Activated effector memory CD4-positive, alpha-beta T cell treated with anti-CD3 and anti-CD28 coated beads, Interleukin-2, amount 50 U/mL, for 16 hours (primary cell): ENCODE results near the gene GPR42.
"Not testable (repeated sequence)": the region's sequence is repeated elsewhere in the genome, so short reads cannot be mapped to it uniquely, and the experiment has no call there.

Experiments used
- DNase-seq: peaks from one replicate; pipeline ENCODE4 v3.0.0-alpha.2; 2020

GPR42 gene

DNA sequence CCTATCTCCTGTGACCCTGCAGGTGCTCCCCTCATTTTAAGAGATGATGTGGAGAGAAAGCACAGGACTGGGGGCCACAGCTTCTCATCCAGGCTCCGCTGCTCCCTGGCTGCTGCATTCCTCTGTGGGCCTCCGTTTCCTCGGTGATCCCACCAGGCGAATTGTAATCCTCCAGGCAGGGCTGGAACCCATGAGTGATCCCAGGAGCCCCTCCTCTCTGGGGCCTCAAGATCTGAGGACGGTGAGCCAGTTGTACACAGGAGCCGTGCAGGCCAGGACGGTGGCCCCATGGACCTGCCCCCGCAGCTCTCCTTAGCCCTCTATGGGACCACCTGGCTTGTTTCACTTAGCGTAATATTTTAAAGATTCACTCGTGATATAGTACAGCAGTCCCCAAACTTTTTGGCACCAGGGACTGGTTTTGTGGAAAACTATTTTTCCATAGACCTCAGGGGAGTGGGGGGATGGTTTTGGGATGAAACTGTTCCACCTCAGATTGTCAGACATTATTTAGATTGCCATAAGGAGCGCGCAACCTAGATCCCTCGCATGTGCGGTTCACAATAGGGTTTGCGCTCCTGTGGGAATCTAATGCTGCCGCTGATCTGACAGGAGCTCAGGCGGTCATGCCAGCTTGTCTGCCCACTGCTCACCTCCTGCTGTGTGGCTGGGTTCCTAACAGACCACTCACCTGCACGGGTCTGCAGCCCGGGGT lies 7.0 kb upstream of the GPR42 start:
- no peak for DNase-seq

DNA sequence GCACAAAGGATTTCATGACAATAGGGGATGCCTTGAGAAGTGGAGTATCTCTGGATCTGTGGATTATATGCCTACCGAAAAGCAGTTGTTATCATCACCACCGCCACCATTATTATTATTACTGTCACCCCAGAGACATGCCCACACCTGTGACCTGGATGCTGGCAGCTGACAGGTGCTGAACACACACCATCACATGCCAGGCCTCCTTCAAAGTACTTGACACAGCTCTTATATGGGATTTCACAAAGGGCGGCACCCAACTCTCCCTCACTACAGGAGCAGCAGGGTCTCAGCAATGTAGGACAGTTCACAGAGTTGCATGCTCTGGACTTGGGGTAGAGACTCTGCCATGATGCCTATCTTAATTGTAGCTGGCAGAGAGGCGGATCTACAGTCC lies 5.6 kb upstream of the GPR42 start:
- DNase-seq: no peak

DNA sequence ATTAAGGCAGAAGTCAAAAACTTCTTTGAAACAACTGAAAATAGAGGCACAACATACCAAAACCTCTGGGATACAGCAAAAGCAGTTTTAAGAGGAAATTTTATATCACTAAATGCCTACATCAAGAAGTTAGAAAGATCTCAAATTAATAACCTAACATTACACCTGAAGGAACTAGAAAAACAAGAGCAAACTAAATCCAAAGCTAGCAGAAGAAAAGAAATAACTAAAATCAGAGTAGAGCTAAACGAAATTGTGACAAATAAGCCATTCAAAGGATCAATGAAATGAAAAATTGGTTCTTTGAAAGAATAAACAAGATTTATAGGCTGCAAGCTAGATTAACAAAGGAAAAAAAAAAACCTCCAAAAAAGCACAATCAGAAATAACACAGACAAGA lies 2.5 kb upstream of the GPR42 start:
- no peak for DNase-seq

DNA sequence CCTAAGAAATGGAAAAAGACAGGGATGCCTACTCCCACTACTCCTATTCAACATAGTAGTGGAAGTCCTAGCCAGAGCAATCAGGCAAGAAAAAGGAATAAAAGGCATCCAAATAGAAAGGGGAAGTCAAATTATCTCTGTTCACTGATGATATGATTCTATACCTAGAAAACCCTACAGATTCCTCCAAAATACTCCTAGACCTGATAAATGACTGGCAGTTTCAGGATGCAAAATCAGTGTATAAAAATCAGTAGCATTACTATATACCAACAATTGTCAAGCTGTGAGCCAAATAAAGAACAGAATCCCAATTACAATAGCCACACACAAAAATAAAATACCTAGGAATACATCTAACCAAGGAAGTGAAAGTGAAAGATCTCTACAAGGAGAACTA lies 1.3 kb upstream of the GPR42 start:
- no peak for DNase-seq

DNA sequence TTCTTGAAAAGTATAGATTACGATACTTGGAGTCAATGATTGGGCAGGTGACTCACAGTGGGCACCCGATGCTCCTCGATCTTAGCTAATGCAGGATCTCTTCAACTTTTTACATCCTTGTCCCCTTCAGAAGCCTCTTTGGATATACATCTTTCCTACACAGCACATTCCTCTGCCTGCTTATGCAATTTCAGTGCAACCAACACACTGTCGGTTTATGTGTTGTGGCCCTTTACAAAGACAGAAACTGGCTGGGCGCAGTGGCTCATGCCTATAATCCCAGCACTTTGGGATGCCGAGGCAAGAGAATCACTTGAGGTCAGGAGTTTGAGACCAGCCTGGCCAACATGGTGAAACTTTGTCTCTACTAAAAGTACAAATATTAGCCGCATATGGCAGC lies 2.6 kb downstream of the GPR42 start:
- DNase-seq: no peak

DNA sequence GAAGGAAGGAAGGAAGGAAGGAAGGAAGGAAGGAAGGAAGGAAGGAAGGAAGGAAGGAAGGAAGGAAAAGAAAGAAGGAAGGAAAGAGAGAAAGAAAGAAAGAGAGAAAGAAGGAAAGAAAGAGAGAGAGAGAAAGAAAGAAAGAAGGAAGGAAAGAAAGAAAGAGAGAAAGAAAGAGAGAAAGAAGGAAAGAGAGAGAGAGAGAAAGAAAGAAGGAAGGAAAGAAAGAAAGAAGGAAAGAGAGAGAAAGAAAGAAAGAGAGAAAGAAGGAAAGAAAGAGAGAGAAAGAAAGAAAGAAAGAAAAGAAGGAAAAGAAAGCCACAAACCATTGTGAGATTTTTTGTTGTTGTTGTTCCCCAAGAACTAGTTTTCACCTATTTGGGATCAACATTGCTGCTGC lies 3.2 kb downstream of the GPR42 start:
- not testable (repeated sequence) for DNase-seq

DNA sequence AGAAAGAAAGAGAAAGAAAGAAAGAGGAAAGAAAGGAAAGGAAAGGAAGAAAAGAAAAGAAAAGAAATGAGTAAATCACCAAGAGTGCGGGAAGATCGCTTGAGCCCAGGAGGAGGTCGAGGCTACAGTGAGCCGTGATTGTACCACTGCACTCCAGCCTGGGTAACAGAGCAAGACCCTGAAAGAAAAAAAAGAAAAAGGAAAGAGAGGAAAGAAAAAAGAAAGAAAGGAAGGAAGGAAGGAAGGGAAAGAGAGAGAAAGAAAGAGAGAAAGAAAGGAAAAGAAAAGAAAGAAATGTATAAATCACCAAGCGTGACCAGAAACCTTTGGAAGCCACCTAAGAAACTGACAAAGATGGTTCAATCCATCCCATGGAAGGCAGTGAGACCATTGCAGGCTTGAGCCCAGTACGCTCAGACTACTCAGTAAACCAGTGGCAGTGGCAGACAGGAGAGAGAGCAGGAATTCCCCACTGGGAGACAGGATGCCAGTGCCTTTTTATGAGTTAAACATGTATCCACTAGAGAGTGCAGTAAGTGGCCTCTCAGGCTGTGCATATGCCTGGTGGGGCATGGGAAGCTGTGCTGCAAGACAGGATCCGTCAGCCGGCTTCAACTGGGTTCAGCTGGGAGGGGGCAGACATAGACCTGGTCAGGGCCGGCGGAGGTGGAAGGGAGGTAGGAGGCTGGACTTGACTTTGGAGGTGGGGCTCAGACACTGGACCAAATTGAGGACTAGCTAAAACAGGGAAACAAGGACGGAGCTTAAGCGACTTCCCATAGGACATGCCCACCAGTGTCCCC lies 4.8 kb downstream of the GPR42 start:
- no peak for DNase-seq

DNA sequence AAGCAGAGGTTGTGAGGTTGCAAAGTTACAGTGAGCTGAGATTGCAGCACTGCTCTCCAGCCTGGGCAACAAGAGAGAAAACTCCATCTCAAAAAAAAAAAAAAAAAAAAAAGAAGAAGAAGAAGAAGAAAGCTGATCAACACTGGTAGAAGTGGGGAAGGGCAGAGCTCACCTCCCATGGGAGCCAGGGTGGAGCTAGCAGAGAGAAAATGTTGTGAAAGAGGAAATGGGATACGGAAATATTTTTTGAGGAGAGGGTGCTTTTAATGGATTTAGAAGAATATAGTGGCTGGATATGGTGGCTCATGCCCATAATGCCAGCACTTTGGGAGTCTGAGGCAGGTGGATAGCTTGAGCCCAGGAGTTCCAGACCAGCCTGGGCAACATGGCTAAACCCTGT lies 6.8 kb downstream of the GPR42 start:
- no peak for DNase-seq

DNA sequence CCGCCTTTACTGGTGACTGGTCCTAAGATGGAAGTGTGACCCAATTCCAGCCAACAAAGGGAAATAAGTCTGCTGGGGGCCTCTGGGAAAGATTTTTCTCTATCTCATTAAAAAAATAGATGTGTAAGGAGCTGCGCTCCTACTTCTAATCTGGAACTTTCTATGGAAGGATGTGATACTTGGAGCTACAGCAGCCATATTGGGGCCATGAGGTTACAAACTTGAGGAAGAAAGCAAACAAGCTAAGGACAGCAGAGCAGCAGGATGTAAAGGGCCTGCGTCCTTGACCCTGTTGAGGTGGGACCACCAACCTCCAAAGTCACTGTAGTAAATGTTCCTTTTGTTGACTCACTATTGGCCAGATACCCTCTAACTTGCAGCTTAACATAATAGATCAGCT lies 7.5 kb downstream of the GPR42 start:
- no peak for DNase-seq

DNA sequence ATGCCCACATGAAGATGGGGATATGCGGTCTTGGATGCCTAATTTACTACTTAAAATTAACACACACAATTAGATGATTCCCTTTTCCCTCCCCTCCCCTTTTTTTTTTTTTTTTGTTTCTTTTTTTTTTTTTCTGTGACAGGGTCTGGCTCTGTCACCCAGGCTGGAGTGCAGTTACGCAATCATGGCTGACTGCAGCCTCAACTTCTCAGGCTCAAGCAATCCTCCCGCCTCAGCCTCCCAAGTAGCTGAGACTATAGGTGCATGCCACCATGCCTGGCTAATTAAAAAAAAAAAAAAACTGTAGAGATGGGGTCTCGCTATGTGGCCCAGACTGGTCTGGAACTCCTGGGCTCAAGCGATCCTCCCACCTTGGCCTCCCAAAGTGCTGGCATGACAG lies 8.7 kb downstream of the GPR42 start:
- not testable (repeated sequence) for DNase-seq

DNA sequence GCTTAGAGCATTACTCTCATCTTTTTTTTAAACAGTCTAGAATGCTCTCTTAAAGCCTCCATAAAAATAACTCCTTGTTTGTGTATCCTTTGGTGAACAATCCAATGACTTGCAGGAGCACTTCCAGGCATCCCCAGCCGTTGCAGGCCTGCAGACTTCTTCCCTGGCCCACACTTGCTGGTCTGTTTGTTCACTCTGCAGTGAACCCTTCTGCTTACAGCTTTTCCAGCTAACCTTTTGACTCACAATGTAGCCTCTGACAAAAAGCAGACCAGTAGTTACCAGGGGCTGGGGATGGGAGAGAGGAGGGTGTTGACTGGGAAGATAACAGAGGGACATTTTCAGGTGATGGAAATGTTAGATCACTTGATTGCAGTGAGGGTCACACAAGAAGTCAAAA lies 9.1 kb downstream of the GPR42 start:
- DNase-seq: no peak

DNA sequence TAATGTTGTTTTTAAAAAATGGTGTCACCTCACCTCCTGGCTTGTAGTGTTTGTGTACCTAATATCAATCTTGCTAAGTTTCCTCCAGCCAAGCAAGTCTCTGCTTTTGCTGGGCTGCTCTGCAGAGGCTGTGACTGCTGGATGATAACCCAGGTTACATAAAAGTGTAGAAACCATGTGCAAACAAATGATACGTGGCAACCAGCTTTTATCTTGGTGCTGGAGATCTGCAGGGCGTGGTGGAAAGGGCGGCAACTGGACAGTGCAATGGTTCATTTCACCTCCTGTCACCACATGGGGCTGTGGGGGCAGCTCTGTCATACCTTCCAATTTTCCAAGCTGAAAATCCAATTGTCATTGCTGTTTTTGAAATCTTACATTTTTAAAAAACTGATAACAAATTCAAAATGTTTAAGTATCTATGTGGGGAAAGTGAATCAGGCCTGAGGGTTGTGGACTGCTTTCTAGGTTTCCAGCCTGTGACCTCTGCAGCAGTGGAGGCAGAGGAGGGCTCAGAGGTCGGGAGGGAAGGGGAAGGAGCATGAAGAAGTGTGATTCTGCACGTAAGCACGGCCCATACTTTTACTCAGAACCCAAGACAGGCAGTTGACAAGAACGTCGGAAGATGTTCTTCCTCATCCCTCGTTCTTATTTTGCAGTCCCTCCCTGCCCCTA lies 9.7 kb downstream of the GPR42 start:
- no peak for DNase-seq

DNA sequence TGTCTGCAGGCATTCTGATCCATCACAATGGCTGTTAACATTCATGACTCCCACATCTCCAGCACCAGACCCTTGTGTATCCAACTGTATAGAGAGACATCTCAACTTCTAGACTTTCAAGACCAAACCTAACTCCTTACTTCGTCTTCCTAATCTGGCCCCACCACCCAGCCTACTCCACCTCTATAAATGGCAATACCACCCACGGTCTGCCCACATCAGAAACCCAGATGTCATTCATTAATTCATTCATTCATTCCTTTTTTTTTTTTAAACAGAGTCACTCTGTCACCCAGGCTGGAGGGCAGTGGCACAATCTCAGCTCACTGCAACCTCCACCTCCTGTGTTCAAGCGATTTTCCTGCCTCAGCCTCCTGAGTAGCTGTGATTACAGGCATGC lies 10.4 kb downstream of the GPR42 start:
- no peak for DNase-seq

DNA sequence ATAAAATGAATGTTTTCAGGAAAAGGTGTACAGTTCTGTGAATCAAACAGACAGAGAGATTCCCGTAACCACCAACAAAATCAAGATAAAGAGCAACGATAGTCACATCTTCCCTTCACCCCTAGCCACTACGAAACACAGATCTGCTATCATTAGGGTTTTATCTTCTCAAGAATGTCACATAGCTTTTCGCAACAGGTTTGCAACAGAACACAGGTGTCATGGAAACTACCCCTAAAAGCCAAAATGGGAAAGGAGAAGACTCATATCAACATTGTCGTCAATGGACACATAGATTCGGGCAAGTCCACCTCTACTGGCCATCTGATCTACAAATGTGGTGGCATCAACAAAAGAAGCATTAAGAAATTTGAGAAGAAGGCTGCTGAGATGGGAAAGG lies 11.1 kb downstream of the GPR42 start:
- DNase-seq: no peak

DNA sequence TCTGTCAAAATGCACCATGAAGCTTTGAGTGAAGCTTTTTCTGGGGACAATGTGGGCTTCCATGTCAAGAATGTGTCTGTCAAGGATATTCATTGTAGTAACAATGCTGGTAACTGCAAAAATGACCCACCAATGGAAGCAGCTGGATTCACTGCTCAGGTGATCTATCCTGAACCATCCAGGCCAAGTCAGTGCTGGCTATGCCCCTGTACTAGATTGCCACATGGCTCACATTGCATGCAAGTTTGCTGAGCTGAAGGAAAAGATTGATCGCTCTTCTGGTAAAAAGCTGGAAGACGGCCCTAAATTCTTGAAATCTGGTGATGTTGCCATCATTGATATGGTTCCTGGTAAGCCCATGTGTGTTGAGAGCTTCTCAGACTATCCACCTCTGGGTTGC lies 12.7 kb downstream of the GPR42 start:
- no peak for DNase-seq

DNA sequence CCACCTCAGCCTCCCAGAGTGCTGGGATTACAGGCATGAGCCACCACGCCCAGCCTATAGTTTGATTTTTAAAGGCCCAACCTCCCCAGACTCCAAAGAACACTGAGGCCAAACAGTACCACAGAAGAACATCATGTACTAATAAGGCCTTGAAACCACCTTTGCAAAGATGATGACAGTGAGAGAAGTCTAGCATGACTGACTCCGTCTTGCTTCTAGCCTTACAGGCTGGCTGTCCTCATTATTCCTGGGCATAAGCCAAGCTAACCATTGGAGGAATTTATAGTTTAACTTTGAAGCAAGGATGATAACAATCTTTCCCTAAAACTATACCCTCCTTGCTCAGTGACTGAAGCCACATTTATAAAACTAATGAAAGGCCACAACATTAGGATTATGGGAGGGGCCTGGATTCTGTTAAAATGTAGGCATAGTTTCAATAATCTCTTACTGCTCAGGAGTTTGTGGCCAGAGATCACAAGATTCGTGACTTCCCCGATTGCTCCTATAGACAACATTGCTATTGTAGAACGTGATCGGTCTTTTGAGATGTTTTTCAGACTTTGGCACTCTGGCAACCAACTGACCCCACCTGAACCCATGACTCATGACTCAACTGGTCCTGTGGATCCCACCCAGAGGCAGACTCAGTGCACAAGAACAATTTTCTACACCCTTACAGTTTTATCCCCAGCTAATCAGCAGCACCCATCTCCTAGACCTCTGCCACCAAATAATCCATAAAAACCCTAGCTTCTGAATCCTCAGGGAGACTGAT lies 17.6 kb downstream of the GPR42 start:
- no peak for DNase-seq

DNA sequence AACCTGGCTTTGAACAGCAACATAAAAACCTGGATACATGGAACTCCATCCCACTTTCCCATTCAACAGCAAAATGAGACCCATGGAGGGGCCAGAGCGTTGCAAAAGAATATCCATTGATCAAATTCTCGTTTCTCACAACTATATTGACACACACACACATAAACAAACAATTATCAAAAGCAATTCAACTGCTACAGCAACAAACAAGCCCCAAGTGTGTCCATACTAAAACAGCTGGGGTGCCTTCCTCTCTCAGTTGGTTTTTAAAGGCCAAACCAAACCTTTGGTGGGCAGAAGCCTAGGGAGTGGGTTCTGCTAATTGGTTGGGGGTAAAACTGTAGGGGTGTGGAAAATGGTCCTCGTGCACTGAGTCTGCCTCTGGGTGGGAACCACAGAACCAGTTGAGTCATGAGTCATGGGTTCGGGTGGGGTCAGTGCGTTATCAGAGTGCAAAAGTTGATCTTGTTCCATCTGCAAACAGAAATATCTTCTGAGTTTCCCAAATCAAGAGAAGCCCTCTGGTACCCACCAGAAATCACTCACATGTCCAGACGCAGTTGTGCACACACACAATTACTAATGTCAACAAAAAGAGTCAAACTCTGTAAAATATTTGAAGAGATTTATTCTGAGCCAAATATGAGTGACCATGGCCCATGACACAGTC lies 18.5 kb downstream of the GPR42 start:
- DNase-seq: no peak

DNA sequence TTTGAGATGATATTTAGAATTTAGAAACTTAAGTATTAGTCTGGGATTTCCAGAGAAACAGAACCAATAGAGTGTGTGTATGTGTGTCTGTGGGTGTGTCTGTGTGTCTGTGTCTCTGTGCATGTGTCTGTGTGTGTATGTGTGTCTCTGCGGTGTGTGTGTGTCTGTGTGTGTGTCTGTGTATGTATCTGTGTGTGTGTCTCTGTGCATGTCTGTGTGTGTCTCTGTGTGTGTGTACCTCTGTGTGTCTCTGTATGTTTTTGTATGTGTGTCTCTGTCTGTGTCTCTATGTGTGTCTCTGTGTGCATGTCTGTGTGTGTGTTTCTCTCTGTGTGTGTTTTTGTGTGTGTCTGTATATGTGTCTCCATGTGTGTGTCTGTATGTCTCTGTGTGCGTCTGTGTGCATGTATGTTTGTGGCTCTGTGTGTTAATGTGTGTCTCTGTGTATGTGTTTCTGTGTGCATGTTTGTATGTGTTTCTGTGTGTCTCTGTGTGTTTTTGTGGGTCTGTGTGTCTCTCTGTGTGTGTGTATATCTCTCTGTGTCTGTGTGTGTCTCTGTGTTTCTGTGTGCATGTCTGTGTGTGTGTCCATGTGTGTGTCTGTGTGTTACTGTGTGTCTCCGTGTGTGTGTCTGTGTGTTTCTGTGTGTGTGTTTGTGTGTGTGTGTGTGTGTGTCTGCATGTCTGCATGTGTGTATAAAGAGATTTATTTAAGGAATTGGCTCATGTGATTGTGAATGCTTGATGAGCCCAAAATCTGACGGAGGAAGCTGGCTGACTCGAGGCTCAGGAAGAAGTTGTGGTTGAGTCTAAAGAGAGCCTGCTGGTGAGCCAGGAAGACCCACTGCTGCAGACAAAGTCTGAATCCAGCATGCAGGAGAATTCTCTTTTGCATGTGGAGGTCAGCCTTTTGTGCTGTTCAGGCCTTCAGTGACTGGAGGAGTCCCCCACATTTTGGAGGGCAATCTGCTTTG lies 22.2 kb downstream of the GPR42 start:
- no peak for DNase-seq

DNA sequence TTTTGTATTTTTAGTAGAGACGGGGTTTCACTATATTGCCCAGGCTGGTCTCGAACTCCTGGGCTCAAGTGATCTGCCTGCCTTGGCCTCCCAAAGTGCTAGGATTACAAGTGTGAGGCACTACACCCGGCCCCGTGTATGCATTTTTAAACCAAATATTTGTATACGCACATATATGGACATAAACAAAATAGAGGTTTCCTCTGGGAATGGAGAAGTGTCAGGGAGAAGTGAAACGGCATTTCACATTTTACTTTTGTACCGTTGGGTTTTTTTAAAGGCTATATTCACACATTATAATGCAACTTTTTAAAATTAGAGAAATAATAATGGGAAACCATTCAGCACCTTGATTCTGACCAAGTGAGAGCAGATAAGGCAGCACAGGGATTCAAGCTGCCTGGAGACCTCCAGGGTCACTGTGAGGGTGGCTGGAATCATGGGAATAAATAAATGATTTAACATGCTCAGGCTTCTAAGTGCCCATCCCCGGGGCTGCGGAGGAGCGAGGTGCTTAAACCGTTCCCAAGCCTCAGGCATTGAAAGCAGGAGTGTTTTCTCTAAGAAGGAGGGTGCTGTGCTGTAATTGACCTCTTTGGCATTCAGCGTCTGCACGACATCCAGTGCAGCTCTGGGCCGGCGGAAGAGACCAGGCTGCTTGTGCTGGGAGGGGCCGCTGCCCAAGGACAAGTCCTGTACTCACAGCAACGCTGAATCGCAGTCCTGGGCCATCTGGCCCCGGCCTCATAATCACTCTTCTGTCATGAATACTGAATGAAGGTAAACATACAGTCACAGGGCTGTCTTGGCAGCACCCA lies 24.7 kb downstream of the GPR42 start:
- no peak for DNase-seq

DNA sequence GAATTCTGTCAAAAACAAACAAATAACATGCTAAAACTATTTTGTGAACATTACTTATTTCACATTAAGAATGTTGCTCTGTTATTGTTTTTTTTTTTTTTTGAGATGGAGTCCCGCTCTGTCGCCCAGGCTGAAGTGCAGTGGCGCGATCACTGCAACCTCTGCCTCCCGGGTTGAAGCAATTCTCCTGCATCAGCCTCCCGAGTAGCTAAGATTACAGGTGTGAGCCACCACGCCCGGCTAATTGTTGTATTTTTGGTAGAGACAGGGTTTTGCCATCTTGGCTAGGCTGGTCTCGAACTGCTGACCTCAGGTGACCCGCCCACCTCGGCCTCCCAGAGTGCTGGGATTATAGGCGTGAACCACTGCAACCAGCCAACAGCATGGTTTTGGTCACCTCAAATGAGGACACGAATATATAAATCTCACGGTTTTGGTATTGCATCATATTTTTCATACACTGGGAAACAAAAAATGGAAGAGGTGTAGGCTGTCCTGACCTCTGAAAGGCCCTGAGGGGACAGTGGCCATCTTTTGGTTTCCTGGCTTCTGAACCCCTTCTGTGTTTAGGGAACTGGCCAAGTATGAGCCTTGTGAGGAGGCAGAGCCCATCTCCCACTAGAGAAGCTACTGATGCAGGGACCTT lies 25.5 kb downstream of the GPR42 start:
- no peak for DNase-seq
